A549 (cell line): ENCODE measurements around the gene NIP7. TPM values are rescaled to one million over a fixed set of nuclear protein-coding genes. Genes with fewer than 3 reads are reported as not detected.

Experiments used
- ATOH8 ChIP-seq: fragments of 250-450 bp; sonication (Bioruptor Pico); IDR thresholded peaks from 2 replicates; pipeline ENCODE4 v1.5.0; 2020; ENCODE audit warnings: low read depth, mild to moderate bottlenecking, moderate library complexity
- CBX2 ChIP-seq: fragments of 200-600 bp; sonication (generic); IDR thresholded peaks from 2 replicates; pipeline ENCODE4 v1.6.1; 2016; ENCODE audit warnings: low read depth, mild to moderate bottlenecking, borderline replicate concordance
- CHD4 ChIP-seq: fragments of 200-600 bp; sonication (generic); IDR thresholded peaks from 2 replicates; pipeline ENCODE4 v1.6.1; 2016; ENCODE audit warnings: antibody characterized with exemption, mild to moderate bottlenecking, borderline replicate concordance
- E2F6 ChIP-seq: IDR thresholded peaks from 2 replicates; pipeline ENCODE4 v1.6.1; 2012; ENCODE audit warnings: low read depth, borderline replicate concordance
- EHF ChIP-seq: fragments of 250-450 bp; sonication (Bioruptor Pico); IDR thresholded peaks from 2 replicates; pipeline ENCODE4 v1.5.0; 2020; ENCODE audit warnings: mild to moderate bottlenecking
- EHMT2 ChIP-seq: fragments of 200-600 bp; sonication (generic); IDR thresholded peaks from 2 replicates; pipeline ENCODE4 v1.6.1; 2016; ENCODE audit warnings: antibody characterized with exemption, low read depth, mild to moderate bottlenecking, moderate library complexity
- FOSB ChIP-seq: fragments of 250-450 bp; sonication (Bioruptor Pico); IDR thresholded peaks from 2 replicates; pipeline ENCODE4 v1.5.0; 2020; ENCODE audit warnings: mild to moderate bottlenecking, moderate library complexity
- FOXS1 ChIP-seq: fragments of 250-450 bp; sonication (Bioruptor Pico); IDR thresholded peaks from 2 replicates; pipeline ENCODE4 v1.5.0; 2020; ENCODE audit warnings: mild to moderate bottlenecking, moderate library complexity
- GATA3 ChIP-seq: IDR thresholded peaks from 2 replicates; pipeline ENCODE4 v1.6.1; 2012; ENCODE audit warnings: borderline replicate concordance
- HOXB13 ChIP-seq: fragments of 250-450 bp; sonication (Bioruptor Pico); IDR thresholded peaks from 2 replicates; pipeline ENCODE4 v1.5.0; 2020; ENCODE audit warnings: low read depth, mild to moderate bottlenecking, moderate library complexity
- JUN ChIP-seq, 2 experiments: fragments of >200 bp; sonication (Bioruptor Twin); formaldehyde crosslinking; IDR thresholded peaks; 2 replicates in 1 of 2; 3 replicates in 1 of 2; pipeline ENCODE4 v1.6.1; 2016 to 2017
- KDM5A ChIP-seq: fragments of 200-600 bp; sonication (generic); IDR thresholded peaks from 2 replicates; pipeline ENCODE4 v1.6.1; 2016; ENCODE audit warnings: antibody characterized with exemption, mild to moderate bottlenecking
- MYC ChIP-seq: IDR thresholded peaks from 2 replicates; pipeline ENCODE4 v1.6.1; 2012; ENCODE audit warnings: mild to moderate bottlenecking, inconsistent platforms, low read length, improper control_type of control experiment, borderline replicate concordance
- NFE2L2 ChIP-seq: fragments of 150-350 bp; conservative IDR thresholded peaks from 2 replicates; pipeline ENCODE4 v1.6.1; 2014; ENCODE audit warnings: low read length
- PBX3 ChIP-seq: IDR thresholded peaks from 2 replicates; pipeline ENCODE4 v1.6.1; 2012
- RARB ChIP-seq: fragments of 250-450 bp; sonication (Bioruptor Pico); IDR thresholded peaks from 2 replicates; pipeline ENCODE4 v1.8.0; 2021; ENCODE audit warnings: mild to moderate bottlenecking, moderate library complexity
- RCOR1 ChIP-seq: fragments of 150-350 bp; IDR thresholded peaks from 2 replicates; pipeline ENCODE4 v1.6.1; 2014; ENCODE audit warnings: antibody characterized with exemption, low read length, low read depth
- RFX5 ChIP-seq: fragments of 450-650 bp; IDR thresholded peaks from 2 replicates; pipeline ENCODE4 v1.7.1; 2014; ENCODE audit warnings: antibody characterized with exemption, mild to moderate bottlenecking, moderate library complexity
- SREBF2 ChIP-seq: fragments of 450-650 bp; IDR thresholded peaks from 2 replicates; pipeline ENCODE4 v1.6.1; 2014; ENCODE audit warnings: mild to moderate bottlenecking, moderate library complexity
- TP53 ChIP-seq: fragments of 250-450 bp; sonication (Bioruptor Pico); IDR thresholded peaks from 2 replicates; pipeline ENCODE4 v1.5.0; 2021; ENCODE audit warnings: mild to moderate bottlenecking, moderate library complexity
- ZC3H11A ChIP-seq: fragments of 450-650 bp; IDR thresholded peaks from 2 replicates; pipeline ENCODE4 v1.6.1; 2014; ENCODE audit warnings: antibody characterized with exemption, mild to moderate bottlenecking
- ZFP36 ChIP-seq: fragments of 450-650 bp; IDR thresholded peaks from 2 replicates; pipeline ENCODE4 v1.6.1; 2014; ENCODE audit warnings: borderline replicate concordance; ENCODE audit not compliant: partially characterized antibody
- ZNF302 ChIP-seq: fragments of 250-450 bp; sonication (Bioruptor Pico); IDR thresholded peaks from 2 replicates; pipeline ENCODE4 v1.9.0; 2021; ENCODE audit warnings: inconsistent platforms, mild to moderate bottlenecking, moderate library complexity
- polyA plus RNA-seq, 4 experiments: library from polyadenylated mRNA; depleted of rRNA in 3 of 4; stranded (reverse); fragments of >200 nt; fragmentation: RNase III in 1 of 4; extraction: RNeasy Plus Mini Kit Qiagen cat#74134 plus additional on column Dnase treatment in 1 of 4; gene quantifications; 2 replicates in 3 of 4; 3 replicates in 1 of 4; pipeline ENCODE4 v1.2.3, GENCODE V29; 2011 to 2017
- TF ChIP-seq, protein P1 (sequence below): fragments of 200-600 bp; sonication (generic); IDR thresholded peaks from 2 replicates; pipeline ENCODE4 v1.6.1; 2016; ENCODE audit warnings: antibody characterized with exemption, mild to moderate bottlenecking, moderate library complexity

NIP7 gene
- polyA plus RNA-seq, 2 of the 4 experiments (the other 2 are of a cell fraction), result 23.0 to 55.9 TPM

DNA sequence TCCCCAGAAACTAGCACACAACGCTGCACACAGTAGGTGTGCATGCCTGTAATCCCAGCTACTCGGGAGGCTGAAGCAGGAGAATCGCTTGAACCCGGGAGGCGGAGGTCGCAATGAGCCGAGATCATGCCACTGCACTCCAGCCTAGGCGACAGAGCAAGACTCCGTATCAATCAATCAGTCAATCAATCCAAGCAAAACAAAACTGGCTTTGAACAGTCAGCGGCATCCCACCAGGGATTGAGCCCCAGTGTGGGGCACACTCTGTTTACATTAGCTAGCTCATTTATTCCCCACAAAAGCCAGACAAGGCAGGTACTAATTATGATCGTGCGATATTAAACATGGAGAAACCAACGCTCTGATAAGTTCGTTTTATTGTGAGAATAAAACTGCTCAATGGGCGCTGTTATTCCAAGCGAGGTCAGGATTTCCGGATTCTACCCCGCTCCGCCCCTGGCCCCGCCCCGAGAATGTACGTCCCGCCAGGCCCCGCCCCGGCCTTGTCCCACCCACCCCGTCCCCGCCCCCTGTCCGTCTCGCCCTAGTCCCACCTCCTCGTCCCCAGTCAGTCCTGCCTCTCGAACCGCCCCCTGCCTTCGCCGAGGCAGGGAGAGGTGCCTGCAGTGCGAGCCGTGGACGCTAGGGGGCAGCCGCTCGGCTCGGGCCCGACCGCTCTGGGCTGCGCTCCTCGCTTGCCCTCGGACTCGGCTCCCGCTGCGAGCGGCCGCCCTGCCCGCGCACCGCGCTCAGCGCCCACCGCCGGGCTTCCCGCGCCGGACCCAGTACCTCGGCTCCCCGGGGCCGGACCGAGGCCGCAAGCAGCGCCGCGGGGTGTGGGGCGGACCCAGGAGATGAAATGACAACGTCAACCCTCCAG is 28.7 kb upstream of the NIP7 start, which contains the start of gene VPS4A (continued):
- TF ChIP-seq PBX3 (0 out of 2 replicates have a peak, but pooled peaks have one; percentile 30), MYC (no peak), GATA3 (no peak), EHF (CRISPR knock-in tag) (no peak), RCOR1 (no peak), EHMT2 (no peak), JUN (IDR thresholded peaks at IDR 0.05) (peak; percentile 20 to 69; a peak in 3 of 5 replicates), FOXS1 (no peak), TP53 (CRISPR knock-in tag) (no peak; the same call in 1 of the 2 replicates), KDM5A (no peak), CBX2 (no peak), RARB (no peak), ZNF302 (no peak), RFX5 (no peak), HOXB13 (CRISPR knock-in tag) (no peak), CHD4 (no peak), ATOH8 (CRISPR knock-in tag) (no peak), E2F6 (no peak), ZFP36 (no peak), SREBF2 (no peak), FOSB (CRISPR knock-in tag) (no peak), ZC3H11A (no peak), NFE2L2 (no peak)
- TF ChIP-seq, protein P1, sequence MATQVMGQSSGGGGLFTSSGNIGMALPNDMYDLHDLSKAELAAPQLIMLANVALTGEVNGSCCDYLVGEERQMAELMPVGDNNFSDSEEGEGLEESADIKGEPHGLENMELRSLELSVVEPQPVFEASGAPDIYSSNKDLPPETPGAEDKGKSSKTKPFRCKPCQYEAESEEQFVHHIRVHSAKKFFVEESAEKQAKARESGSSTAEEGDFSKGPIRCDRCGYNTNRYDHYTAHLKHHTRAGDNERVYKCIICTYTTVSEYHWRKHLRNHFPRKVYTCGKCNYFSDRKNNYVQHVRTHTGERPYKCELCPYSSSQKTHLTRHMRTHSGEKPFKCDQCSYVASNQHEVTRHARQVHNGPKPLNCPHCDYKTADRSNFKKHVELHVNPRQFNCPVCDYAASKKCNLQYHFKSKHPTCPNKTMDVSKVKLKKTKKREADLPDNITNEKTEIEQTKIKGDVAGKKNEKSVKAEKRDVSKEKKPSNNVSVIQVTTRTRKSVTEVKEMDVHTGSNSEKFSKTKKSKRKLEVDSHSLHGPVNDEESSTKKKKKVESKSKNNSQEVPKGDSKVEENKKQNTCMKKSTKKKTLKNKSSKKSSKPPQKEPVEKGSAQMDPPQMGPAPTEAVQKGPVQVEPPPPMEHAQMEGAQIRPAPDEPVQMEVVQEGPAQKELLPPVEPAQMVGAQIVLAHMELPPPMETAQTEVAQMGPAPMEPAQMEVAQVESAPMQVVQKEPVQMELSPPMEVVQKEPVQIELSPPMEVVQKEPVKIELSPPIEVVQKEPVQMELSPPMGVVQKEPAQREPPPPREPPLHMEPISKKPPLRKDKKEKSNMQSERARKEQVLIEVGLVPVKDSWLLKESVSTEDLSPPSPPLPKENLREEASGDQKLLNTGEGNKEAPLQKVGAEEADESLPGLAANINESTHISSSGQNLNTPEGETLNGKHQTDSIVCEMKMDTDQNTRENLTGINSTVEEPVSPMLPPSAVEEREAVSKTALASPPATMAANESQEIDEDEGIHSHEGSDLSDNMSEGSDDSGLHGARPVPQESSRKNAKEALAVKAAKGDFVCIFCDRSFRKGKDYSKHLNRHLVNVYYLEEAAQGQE, result no peak
